ENCODE data around the gene SNX10.

SNX10 gene

DNA sequence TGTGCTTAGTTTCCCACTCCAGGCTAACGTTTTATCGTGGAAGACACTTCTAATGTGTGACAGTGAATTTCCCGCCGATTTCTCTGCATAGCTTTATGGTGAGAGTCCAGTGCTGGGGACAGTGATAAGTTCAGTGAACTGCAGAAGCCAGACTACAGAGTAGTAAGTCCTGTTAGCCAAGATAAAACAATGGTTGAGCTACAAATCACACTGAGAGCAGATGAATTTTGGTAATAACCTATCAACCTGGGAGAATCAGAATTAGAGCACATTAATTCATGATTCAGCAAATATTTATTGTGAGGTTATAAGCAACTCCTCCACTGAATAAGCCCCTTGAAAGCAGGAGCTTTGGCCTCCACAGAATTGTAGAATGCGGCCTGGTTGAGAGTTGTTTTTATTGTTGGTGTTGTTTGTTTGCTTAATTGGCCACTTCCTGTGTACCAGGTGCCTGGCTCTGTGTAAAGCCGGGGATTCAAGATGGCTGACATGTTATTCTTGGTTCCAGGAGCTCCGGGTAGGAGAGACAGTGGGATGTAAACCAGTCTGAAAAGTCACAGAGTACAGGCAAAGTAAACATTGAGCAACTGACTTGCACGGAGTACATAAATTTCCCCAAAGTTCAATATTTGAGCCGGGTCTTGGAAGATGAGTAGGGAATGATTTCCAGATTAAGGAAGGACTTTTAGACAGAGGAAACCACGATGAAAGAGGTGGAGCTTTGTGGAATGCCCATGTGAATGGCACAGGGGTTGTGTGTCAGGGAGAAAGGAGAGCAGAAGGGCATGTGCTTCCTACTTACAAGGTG lies 112.7 kb downstream of the SNX10 start:
- no peak for DNase-seq (ENCODE audit: low spot score)

DNA sequence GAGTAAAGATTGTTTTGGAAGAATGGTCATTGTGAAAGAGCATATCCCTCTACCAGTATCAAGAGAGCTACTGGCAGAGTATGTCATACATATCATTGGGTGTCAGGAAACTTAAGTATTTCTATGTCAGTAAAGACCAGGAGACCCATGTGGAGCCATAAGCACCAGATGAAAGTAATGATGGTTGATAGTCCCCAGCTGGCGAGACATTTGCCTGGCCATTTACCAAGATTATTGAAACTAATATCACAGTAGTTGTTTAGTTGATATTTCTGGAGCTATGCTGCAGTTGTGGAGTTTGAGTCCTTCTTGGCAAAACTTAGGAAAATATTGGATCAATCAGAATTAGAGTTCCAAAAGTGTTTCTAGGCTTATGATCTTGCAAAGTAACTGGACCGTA lies 114.8 kb downstream of the SNX10 start:
- no peak for DNase-seq (ENCODE audit: low spot score)

DNA sequence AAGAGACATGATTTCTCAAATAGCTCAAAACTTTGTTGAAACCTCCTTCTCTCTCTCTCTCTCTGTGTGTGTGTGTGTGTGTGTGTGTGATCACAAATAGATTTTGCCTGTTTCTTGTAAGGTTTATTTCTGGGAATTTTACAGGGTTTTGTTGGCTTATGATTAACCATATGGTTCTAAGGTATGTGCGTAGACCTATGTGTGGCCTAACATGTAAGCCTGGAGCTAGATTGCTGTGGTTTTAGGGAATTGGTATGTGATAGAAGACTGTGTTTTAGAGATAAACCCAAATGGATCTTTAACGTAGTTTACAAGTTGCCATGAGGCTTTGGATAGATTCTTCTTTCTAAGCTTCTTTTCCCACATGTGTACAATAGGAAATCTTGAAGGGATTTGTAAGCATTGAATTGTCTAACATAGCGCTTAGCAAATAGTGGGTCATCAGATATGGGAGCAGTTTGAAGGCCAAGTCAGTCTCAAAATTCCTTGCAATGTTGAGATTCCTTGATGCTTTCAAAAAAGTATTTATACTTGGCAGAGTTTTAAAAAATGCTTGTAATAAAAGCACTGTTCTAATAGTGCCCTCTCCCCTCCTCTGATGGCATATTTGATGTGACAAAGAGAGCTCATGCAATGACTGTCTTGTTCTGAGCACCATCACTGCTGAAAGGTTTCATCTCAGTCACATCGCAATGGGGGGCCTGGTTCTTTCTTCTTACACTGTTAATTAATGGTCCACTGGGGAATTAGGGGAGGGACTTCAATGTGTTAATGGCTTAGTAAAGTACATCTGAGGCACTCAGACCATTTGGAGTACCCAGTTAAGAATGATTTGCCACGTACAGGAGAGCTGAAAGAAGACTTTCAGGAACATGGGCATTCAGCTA lies 118.2 kb downstream of the SNX10 start:
- no peak for DNase-seq (ENCODE audit: low spot score)

GRCh38 chr7:26413007-26413691 lies 121.5 kb downstream of the SNX10 start:
- DNase-seq (ENCODE audit: low spot score), result no peak

DNA sequence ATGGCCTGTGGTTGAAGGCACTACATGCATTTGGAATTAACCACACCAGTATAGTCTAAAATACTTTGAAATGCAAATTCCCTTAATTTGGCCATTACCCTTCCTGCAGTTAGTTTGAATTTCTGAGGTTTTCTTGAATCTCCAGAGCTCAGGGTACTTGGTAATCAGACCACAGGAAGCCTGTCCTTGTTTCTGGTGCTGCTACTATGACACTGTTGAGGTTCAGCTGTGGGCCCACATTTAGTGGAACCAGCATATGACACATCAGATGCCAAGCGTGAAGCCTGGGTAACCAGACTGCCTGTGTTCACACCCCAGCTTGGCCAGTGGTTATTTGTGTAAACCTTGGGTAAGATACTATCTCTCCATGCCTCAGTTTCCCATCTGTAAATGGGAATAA lies 124.3 kb downstream of the SNX10 start:
- DNase-seq (ENCODE audit: low spot score), result no peak

DNA sequence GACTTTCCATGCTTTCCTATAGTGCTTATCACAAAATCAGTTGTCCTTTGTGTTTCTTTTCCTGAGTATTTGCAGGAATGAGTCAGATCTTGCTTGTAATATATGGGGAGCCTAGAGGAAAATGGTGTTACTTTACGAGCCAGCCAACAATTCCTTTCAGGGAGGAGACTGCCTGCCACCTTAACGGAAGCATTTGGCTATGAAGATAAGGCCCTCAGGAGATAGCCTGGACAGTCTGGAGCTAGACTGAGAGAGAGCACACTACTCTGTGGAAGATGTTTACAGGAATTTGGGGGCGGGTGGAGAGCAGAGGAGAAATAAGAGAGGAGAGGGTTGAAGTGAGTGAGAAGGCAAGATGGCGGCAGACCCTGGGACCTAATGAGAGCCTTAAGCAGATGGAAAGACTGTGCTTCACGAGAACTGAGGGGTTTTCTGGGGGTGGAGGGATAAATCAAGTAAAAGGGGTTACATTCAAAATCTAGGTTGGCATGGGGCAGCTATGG lies 126.3 kb downstream of the SNX10 start:
- DNase-seq (ENCODE audit: low spot score), result no peak

DNA sequence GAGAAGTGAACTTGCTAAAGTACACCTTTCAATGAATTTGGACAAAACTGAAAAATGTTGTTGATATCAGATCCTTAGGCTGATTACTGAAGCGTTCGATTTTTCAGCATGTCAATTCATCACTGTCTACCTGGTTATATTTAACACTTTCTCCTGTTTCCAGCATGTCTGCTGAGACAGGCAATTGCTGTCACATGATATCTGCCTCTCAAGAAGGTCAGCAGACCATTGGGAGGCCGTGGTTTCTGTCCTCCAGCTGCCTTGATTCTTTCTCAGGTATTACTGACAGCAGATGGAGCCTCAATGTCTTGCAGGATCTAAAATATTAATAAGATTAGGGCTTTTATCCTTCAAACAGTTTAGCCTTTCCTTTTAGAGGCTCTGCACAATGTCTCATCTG lies 127.5 kb downstream of the SNX10 start:
- DNase-seq (ENCODE audit: low spot score), result no peak

DNA sequence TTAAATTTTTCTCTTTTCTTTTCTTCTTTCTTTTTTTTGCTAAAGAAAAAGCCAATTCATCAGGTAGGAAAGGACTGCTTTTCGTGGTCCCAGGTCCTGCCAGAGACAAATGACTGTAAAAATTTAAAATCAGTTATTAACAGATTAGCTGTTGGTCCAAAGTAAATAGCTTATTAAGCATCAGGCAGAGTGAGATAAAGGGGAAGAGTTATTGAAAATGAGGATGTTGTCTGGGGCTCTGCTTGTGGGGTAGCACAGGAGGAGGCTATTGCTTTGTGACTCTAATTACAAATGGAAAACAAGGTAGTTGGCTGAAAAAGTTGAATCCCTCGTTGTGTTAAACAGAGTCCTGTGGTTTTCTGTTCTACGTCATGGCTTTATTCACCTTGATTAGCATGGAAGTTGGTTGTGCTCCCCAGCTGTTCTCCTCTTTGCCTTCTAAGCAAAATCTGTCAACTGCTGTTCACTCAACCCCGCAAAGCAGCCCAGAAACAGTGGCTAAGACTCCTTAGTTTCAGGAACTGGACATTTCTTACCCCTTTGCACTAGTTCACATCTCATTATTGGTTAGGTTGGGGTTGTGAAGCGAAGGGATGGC lies 128.9 kb downstream of the SNX10 start:
- DNase-seq (ENCODE audit: low spot score), result no peak

DNA sequence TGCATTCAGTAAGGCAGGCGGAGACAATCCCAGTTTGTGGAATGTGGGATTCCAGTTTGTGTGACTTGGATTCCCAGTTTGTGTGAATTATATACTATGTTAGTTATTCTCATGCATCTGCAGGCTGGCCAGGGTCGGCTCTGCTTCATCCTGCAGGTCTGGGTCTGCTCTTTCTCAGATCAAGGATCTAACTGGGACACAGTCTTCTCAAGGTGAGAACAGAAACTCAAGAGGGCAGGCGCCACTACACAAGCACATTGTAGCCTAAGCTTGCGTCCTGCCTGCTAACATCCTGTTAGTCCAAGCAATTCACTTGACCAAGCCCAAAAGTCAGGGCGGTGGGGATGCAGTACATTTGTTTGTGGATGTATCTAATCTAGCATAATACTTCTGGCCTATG lies 131.1 kb downstream of the SNX10 start:
- no peak for DNase-seq (ENCODE audit: low spot score)

DNA sequence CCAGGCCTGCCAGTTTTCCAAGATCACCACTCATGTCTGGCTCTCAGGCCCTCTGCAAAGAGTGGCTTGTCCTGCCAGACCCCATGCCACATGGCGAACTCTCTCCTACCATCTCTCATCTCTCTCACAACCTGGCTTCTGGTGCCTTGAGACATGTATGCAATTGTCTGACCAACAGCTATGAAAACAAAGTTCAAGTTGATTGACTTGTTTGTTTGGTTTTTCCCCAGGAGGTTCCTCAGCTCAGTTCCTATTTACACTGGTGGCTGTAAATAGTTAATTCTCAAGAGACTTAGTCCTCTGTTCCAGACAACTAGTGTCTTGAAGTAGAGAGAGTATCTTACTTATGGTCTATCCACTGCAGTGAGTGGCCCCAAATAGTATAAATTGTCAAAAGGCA lies 131.8 kb downstream of the SNX10 start:
- no peak for DNase-seq (ENCODE audit: low spot score)

All from germinal center (tissue), 1 donor.